DMS53 treated with DMSO at 0.1 percent for 48 hours (cell line): ENCODE results near the gene DCUN1D4.

Experiments
- DNase-seq: peaks from one replicate; lab custom pipeline; 2025; ENCODE audit not compliant: unreplicated experiment; lab: John Stamatoyannopoulos, UW

DCUN1D4 gene

DNA sequence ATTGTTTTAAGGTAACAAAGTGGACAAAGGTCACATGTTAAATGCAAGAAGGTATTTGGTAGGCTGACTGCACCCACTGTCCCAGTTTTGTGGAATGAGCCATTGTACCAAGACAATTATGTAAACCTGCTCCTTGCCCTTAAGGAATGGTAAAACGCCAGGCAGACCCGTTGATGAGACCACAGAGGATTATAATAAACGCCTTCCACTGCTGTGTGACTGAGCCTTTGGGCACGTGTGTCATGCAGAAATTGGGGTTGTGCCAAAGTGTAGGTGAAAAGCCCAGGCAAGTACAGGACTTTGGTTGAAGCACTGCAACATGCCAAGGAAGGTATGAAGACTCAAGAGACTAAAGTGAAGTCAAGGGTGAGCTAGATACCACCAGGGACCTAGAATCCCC lies 117.5 kb downstream of the DCUN1D4 start:
- no peak for DNase-seq

DNA sequence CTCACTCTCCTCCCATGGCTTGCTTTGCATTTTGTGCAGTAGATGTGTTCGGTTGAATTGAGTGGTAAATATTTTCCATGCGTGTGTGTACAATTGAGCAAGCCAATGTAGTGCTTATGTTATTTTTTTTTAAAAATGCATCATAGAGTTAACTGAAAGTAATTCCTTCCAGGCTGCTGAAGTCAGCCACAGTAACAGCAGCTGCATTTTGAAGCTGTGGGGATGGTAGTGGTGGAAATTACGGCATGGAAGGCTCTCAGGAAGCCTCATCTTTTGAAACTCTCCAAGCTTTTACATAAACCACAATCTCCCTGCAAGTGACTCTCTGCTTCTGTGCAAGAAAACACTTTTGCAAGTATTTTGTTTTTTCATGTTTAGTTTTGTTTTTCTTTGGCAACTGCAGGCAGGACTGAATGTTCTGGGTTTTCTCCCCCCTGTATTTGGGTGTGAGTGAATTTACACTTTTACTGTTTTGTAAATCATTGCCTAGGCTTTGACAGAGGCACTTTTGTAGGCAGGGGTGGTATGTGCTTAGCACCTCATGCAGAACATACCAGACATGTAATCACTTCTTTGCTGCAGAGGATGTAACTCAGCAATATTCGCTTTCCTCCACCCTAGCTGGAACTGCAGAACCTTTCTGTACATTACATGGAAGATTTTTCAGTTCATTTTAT lies 121.0 kb downstream of the DCUN1D4 start:
- DNase-seq, result no peak

DNA sequence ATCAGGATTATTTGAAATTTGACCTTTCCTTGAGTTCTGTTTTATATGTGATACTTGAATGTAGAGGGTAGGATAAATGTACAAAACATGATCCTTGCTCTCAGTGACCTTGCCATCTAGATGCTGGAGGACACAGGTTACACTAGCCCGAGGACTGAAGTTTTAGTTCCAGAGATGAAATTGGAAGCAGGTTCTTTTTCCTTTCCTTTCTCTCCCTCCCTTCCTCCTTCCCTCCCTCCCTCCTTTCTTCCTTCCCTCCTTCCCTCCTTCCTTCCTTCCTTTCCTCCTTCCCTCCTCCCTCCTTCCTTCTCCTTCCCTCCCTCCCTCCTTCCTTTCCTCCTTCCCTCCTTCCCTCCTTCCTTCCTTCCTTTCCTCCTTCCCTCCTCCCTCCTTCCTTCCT lies 122.9 kb downstream of the DCUN1D4 start:
- no peak for DNase-seq
